NCI-H1105 (cell line): ENCODE measurements around the gene RFPL4A.
"Not testable (repeated sequence)": the region's sequence is repeated elsewhere in the genome, so short reads cannot be mapped to it uniquely, and the experiment has no call there.

Source experiments
- DNase-seq: peaks from one replicate; lab custom pipeline; 2025; lab: John Stamatoyannopoulos, UW

RFPL4A gene

GRCh38 chr19:55758797-55759196 lies at the start of gene RFPL4A:
Gene RFPL4A, plus strand, starts transcription at chr19:55759097. Its CDS starts 2,704 bp downstream, at chr19:55761801.
- not testable (repeated sequence) for DNase-seq

DNA sequence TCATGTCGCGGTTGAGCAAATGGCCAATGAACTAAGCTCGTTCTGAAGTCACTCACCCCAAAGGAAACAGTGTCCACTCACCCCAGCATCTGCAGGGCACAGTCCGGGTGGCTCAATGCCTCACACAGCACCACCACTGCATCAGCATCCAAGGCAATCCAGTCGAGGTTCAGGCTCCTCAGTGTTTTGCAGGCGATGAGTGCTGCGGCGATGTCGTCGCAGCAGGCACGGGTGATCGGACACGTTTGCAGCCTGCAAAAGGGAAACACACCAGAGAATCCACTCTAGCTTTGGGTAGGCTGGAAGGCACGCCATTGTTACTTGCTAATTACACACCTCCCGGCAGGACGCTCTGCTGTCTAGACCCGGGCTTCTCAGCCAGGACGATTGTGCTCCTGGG lies 47.2 kb upstream of the RFPL4A start:
- DNase-seq = no peak

- DNase-seq = no peak
Observed at GRCh38 chr19:55712804-55713631, 45.9 kb upstream of the RFPL4A start.

DNA sequence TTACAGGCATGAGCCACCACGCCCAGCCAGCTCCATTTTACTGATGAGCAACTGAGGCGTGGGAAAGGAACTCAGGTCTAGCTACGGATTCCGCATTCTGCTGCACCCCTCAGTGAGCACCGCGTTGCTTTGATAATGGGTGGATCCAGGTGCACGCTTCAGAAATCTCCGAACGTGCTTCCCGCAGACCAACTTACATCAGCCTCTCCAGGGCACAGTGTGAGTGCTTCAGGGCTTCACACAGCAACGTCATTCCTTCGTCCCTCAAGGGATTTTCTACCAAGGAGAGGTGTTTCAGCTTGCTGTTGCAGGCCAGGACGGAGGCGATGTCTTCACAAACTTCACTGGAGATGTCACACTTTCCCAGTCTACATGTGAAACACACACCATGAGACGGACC lies 42.4 kb upstream of the RFPL4A start:
- DNase-seq = no peak

DNA sequence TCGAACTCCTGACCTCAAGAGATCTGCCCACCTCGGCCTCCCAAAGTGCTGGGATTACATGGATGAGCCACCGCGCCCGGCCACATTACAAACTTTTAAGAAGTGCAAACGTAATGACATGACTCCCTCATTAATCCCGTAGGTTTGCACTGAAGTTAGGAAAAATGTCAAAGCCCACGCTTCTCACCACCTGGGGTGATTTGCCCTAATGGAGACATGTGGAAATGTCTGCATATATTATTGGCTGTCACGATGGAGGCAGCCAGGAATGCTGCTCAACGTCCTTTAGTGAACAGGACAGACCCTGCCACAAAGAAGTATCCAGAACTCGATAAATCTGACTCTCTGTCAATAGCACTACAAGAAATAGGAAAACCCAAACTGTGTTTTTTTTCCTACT lies 41.6 kb upstream of the RFPL4A start:
- DNase-seq = no peak

- not testable (repeated sequence) for DNase-seq
Observed at GRCh38 chr19:55717879-55718711, 40.8 kb upstream of the RFPL4A start.

DNA sequence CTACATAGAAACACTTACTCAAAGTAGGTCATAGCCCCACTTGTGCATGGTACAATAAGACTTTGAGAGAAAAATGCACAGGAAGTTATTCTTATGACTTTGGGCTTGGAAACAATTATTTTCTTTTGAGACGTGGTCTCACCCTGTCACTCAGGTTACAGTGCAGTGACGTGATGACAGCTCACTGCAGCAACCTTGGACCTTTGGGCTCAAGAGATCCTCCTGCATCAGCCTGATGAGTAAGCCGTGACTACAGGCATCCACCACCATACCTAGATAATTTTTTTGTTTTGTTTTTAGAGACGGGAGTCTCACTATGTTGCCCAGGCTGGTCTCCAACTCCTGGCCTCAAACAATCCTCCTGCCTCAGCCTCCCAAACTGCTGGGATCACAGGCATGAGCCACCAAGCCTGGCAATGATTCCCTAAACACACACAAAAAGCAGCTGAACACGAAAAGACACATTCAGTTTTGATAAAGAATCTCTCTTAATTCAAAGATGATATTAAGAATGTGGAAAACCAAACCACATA lies 38.6 kb upstream of the RFPL4A start:
- no peak for DNase-seq

DNA sequence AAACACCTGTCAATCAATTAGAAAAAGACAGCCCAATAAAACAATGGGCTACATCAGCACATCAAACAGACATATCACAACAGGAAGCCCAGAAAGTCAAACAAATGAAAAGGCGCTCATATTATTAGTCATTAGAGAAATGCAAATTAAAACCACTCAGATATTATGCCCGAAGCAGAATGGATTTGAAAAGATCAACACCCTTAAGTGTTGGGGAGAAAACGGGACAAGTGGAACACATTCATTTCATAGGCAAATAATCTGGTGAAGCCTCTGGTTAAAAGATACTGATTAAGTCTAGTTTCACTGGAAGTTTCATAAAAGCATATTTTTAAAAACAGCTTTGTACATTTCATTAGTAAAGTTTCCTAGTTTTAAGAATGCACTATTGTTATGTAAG lies 38.1 kb upstream of the RFPL4A start:
- no peak for DNase-seq

DNA sequence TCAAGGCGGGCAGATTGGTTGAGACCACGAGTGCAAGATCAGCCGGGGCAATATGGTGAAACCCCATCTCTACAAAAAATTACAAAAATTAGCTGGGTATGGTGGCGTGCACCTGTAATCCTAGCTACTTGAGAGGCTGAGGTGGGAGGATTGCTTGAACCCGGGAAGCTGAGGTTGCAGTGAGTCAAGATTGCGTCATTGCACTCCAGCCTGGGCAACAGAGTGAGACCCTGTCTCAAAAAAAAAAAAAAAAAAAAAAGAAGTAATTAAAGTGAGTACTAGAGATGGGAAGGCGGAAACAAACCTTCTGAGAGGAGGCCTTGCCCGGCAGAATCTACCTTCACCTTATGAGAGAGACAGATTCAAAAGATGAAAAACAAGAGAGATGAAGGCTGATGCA lies 35.4 kb upstream of the RFPL4A start:
- no peak for DNase-seq

GRCh38 chr19:55730378-55730777 lies 28.5 kb upstream of the RFPL4A start:
- DNase-seq = not testable (repeated sequence)

GRCh38 chr19:55738302-55738701 lies 20.6 kb upstream of the RFPL4A start, which contains the start of gene NLRP9:
Gene NLRP9, minus strand, starts transcription at chr19:55738402. Its CDS starts 28 bp downstream, at chr19:55738374.
- DNase-seq = no peak

GRCh38 chr19:55750715-55751114 lies 8.2 kb upstream of the RFPL4A start:
- DNase-seq = no peak

GRCh38 chr19:55753401-55753800 lies 5.5 kb upstream of the RFPL4A start:
- no peak for DNase-seq

GRCh38 chr19:55756808-55757207 lies 2.1 kb upstream of the RFPL4A start:
- not testable (repeated sequence) for DNase-seq

DNA sequence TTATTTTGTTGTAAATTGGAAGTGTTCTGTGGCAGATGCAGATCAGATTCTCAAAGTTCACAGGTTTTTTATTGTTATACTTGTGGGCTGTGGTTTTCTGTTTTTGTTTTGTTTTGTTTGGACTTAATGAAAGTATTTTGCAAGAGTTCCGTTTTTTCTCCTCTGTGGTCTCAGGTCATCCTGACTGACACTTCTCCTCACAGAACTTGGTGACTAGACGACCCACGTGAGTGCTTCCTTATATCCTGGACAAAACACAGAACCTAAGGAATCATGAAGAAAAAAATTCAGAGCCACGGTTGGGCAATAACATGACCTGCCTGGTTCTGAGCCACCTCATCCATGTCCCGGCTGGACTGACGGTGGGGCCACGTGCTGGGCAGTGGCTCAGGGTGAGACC lies 7.6 kb downstream of the RFPL4A start:
- DNase-seq = no peak

DNA sequence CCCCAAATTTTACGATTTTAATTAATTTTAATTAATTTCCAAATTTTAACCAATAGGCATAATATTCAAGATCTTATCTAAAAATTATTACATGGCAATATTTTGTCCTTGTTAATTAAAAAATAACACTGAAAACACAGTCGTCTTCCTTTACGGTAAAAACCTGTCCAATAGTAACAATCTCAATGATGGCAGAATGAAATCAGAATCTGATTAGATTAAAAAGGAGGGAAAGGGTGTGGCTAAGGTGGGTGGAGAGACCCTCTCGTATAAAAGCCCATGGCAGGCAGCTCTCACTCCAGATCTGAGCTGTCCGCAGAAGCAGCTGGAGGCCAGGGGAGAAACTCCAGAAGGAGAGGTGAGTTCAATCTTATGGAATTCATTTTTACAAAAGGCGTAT lies 9.9 kb downstream of the RFPL4A start, which contains the start of gene RFPL4AL1:
Gene RFPL4AL1, plus strand, starts transcription at position 301 of the 400 bp plus-strand sequence. CDS start 2,687 bp downstream, outside the sequence.
- DNase-seq = not testable (repeated sequence)

GRCh38 chr19:55769632-55770031 lies 10.7 kb downstream of the RFPL4A start:
- DNase-seq = not testable (repeated sequence)

DNA sequence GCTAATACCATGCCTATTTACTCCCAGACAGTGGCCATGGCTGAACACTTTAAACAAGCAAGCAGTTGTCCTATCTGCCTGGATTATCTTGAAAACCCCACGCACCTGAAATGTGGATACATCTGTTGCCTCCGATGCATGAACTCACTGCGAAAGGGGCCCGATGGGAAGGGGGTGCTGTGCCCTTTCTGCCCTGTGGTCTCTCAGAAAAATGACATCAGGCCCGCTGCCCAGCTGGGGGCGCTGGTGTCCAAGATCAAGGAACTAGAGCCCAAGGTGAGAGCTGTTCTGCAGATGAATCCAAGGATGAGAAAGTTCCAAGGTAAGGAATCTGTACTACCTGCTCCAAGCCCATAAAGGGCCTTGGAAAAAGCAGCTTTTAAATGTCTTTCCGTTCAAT lies 18.6 kb downstream of the RFPL4A start:
- DNase-seq = no peak

DNA sequence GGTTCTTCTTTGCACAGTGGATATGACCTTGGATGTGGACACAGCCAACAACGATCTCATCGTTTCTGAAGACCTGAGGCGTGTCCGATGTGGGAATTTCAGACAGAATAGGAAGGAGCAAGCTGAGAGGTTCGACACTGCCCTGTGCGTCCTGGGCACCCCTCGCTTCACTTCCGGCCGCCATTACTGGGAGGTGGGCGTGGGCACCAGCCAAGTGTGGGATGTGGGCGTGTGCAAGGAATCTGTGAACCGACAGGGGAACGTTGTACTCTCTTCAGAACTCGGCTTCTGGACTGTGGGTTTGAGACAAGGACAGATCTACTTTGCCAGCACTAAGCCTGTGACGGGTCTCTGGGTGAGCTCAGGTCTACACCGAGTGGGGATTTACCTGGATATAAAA lies 19.4 kb downstream of the RFPL4A start:
- DNase-seq = no peak

GRCh38 chr19:55781112-55781511 lies 22.2 kb downstream of the RFPL4A start:
- DNase-seq = no peak

DNA sequence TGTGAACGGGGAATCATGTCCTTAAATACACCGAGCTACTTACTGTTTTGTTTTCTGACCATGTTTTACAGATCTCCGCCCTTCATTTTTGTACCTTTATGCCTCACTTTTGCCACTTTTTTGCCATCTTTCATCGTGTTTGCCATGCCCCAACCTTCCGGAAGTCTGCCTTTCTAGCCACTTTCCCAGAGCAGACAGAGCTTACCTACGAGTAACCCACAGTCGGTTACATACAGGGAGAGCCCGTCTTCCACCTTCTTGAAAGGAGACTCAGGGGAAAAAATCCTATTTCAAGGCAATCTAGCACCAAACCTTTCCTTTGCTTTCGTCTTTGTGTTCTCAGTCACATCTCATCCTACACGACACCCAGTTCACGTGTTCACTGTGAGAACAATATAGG lies 36.1 kb downstream of the RFPL4A start:
- DNase-seq = no peak

DNA sequence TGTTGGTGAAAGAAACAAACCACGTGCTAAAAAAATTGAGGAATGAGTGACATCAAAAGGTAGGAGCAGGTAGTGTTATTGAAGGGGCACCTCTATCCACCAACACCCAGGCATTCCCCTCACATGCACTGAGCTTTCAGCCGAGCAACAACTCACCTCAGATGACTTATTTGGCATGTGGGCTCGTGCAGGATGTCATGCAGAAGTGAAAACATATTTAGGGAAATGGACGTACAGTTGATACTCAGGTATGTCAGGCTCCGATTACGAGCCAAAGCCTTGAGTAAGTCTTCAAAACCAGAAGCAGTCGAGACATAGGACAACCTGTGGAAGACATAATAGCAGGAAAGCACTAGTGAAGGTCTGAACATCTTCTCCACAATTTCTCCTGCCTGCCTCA lies 42.5 kb downstream of the RFPL4A start:
- no peak for DNase-seq

DNA sequence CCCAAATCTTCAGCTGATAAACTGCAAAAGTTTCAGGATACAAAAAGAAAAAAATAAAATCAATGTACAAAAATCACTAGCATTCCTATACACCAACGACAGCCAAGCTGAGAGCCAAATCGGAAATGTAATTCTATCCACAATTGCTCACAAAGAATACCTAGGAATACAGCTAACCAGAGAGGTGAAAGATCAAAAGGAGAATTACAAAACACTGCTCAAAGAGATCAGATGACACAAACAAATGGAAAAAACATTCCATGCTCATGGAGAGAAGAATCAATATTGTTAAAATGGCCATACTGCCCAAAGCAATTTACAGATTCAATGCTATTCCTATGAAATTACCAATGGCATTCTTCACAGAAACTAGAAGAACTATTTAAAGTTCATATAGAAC lies 43.4 kb downstream of the RFPL4A start:
- no peak for DNase-seq
